HG02571 (cell line): ENCODE measurements around the gene FLNB.

Experiments
- ATAC-seq: cut with Tn5 transposase; IDR thresholded peaks from one replicate; pipeline ENCODE4 v1.9.1; 2021; ENCODE audit warnings: mild to moderate bottlenecking, moderate library complexity; ENCODE audit not compliant: unreplicated experiment

FLNB gene

GRCh38 chr3:58008141-58009025 is at the start of gene FLNB:
Gene FLNB (plus strand): TSS chr3:58008422. CDS start chr3:58008565, 143 bp downstream.
- ATAC-seq, result peak; percentile 58

GRCh38 chr3:57958642-57959422 is 49.4 kb upstream of the FLNB start:
- no peak for ATAC-seq

GRCh38 chr3:57959423-57960173 is 48.6 kb upstream of the FLNB start:
- ATAC-seq, result no peak

GRCh38 chr3:57960174-57960505 is 48.1 kb upstream of the FLNB start:
- no peak for ATAC-seq

GRCh38 chr3:57961177-57961827 is 46.9 kb upstream of the FLNB start:
- ATAC-seq, result no peak

- ATAC-seq, result no peak
These were observed 46.3 kb upstream of the FLNB start for GRCh38 chr3:57961828-57962447.

GRCh38 chr3:57962448-57962834 is 45.8 kb upstream of the FLNB start:
- ATAC-seq, result no peak

GRCh38 chr3:57963811-57964346 is 44.3 kb upstream of the FLNB start:
- ATAC-seq, result no peak

- no peak for ATAC-seq
These were observed 41.4 kb upstream of the FLNB start for GRCh38 chr3:57966829-57967228.

GRCh38 chr3:57967590-57967989 is 40.6 kb upstream of the FLNB start:
- no peak for ATAC-seq

GRCh38 chr3:57968501-57968900 is 39.7 kb upstream of the FLNB start:
- ATAC-seq, result no peak

GRCh38 chr3:57971975-57972374 is 36.2 kb upstream of the FLNB start:
- ATAC-seq, result no peak

- ATAC-seq, result no peak
These were observed 35.6 kb upstream of the FLNB start for GRCh38 chr3:57972531-57973111.

GRCh38 chr3:57973715-57974477 is 34.3 kb upstream of the FLNB start:
- no peak for ATAC-seq

GRCh38 chr3:57974796-57975388 is 33.3 kb upstream of the FLNB start:
- no peak for ATAC-seq

- no peak for ATAC-seq
These were observed 30.4 kb upstream of the FLNB start for GRCh38 chr3:57977818-57978235.

GRCh38 chr3:57978316-57978715 is 29.9 kb upstream of the FLNB start:
- no peak for ATAC-seq

- ATAC-seq, result no peak
These were observed 27.8 kb upstream of the FLNB start for GRCh38 chr3:57980416-57980815.
